ENCODE results near the gene COL26A1.

COL26A1 gene

GRCh38 chr7:101373812-101374614 lies 11.3 kb downstream of the COL26A1 start:
- no peak for DNase-seq

- DNase-seq = no peak
Measured at GRCh38 chr7:101374990-101375389, 12.3 kb downstream of the COL26A1 start.

- no peak for DNase-seq
Measured at GRCh38 chr7:101376601-101377000, 13.9 kb downstream of the COL26A1 start.

GRCh38 chr7:101377189-101377736 lies 14.6 kb downstream of the COL26A1 start:
- no peak for DNase-seq

- no peak for DNase-seq
Measured at GRCh38 chr7:101378751-101379174, 16.1 kb downstream of the COL26A1 start.

GRCh38 chr7:101379302-101379701 lies 16.6 kb downstream of the COL26A1 start:
- no peak for DNase-seq

GRCh38 chr7:101381549-101382111 lies 19.0 kb downstream of the COL26A1 start:
- DNase-seq = no peak

- DNase-seq = no peak
Measured at GRCh38 chr7:101382937-101383336, 20.3 kb downstream of the COL26A1 start.

GRCh38 chr7:101386177-101386557 lies 23.5 kb downstream of the COL26A1 start:
- no peak for DNase-seq

- DNase-seq = peak; percentile 19
Measured at GRCh38 chr7:101386558-101387231, 24.0 kb downstream of the COL26A1 start.

GRCh38 chr7:101390901-101391301 lies 28.2 kb downstream of the COL26A1 start:
- no peak for DNase-seq

GRCh38 chr7:101391991-101392390 lies 29.3 kb downstream of the COL26A1 start:
- no peak for DNase-seq

GRCh38 chr7:101393865-101394264 lies 31.2 kb downstream of the COL26A1 start:
- no peak for DNase-seq

GRCh38 chr7:101395376-101395775 lies 32.7 kb downstream of the COL26A1 start:
- DNase-seq = no peak

- no peak for DNase-seq
Measured at GRCh38 chr7:101397243-101397642, 34.6 kb downstream of the COL26A1 start.

GRCh38 chr7:101397770-101398324 lies 35.2 kb downstream of the COL26A1 start:
- DNase-seq = no peak

GRCh38 chr7:101398396-101399289 lies 36.0 kb downstream of the COL26A1 start:
- DNase-seq = no peak

GRCh38 chr7:101399759-101400158 lies 37.1 kb downstream of the COL26A1 start:
- no peak for DNase-seq

- no peak for DNase-seq
Measured at GRCh38 chr7:101400751-101401150, 38.1 kb downstream of the COL26A1 start.

- DNase-seq = no peak
Measured at GRCh38 chr7:101401390-101402080, 38.9 kb downstream of the COL26A1 start.

GRCh38 chr7:101402081-101402779 lies 39.6 kb downstream of the COL26A1 start:
- DNase-seq = no peak

Data from NCI-H526 treated with DMSO at 0.1 percent for 48 hours (cell line).